Hematopoietic multipotent progenitor cell treated with erythropoietin and hydrocortisone succinate and interleukin-3 and kit ligand, for 8 days (in vitro differentiated cells): ENCODE results near the gene ING4.

ENCODE experiments used
- DNase-seq: peaks from one replicate; pipeline ENCODE4 v3.0.0-alpha.2; 2015

Gene ING4

GRCh38 chr12:6605421-6606330, 57.2 kb downstream of the ING4 start:
- peak; percentile 76 for DNase-seq

- DNase-seq = no peak
Measured at GRCh38 chr12:6604259-6605029, 58.5 kb downstream of the ING4 start.

GRCh38 chr12:6603095-6603567, 59.8 kb downstream of the ING4 start:
- peak; percentile 47 for DNase-seq

GRCh38 chr12:6602526-6602925, 60.4 kb downstream of the ING4 start:
- no peak for DNase-seq
